ENCODE measurements around the gene OSCP1.

- TF ChIP-seq CTCF (optimal IDR thresholded peaks at IDR 0.05 in 1 of 3, IDR thresholded peaks at IDR 0.05 in 1 of 3, conservative IDR thresholded peaks at IDR 0.05 in 1 of 3; ENCODE audit: extremely low read depth in 1 of 3, insufficient read depth in 2 of 3, low read length in 3 of 3) (no peak), EZH2 (IDR thresholded peaks at IDR 0.05; ENCODE audit: low read length) (no peak)
Measured at GRCh38 chr1:36457691-36458090, 7.4 kb upstream of the OSCP1 start.
